ENCODE data around the gene LRCH1.

- TF ChIP-seq, protein P1, sequence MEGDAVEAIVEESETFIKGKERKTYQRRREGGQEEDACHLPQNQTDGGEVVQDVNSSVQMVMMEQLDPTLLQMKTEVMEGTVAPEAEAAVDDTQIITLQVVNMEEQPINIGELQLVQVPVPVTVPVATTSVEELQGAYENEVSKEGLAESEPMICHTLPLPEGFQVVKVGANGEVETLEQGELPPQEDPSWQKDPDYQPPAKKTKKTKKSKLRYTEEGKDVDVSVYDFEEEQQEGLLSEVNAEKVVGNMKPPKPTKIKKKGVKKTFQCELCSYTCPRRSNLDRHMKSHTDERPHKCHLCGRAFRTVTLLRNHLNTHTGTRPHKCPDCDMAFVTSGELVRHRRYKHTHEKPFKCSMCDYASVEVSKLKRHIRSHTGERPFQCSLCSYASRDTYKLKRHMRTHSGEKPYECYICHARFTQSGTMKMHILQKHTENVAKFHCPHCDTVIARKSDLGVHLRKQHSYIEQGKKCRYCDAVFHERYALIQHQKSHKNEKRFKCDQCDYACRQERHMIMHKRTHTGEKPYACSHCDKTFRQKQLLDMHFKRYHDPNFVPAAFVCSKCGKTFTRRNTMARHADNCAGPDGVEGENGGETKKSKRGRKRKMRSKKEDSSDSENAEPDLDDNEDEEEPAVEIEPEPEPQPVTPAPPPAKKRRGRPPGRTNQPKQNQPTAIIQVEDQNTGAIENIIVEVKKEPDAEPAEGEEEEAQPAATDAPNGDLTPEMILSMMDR (IDR thresholded peaks at IDR 0.05) = no peak
- TF ChIP-seq POLR2A (IDR thresholded peaks at IDR 0.05) = no peak
Observed at GRCh38 chr13:46643165-46643777, 90.3 kb downstream of the LRCH1 start.
